GM19438 (cell line): ENCODE data around the gene NUSAP1.
"Not testable (repeated sequence)": the region's sequence is repeated elsewhere in the genome, so short reads cannot be mapped to it uniquely, and the experiment has no call there.

Source experiments
- ATAC-seq: cut with Tn5 transposase; IDR thresholded peaks from one replicate; pipeline ENCODE4 v1.9.1; 2021; ENCODE audit warnings: low read depth; ENCODE audit not compliant: unreplicated experiment

NUSAP1 gene

GRCh38 chr15:41331281-41331680 is 1.4 kb upstream of the NUSAP1 start:
- ATAC-seq, result no peak

DNA sequence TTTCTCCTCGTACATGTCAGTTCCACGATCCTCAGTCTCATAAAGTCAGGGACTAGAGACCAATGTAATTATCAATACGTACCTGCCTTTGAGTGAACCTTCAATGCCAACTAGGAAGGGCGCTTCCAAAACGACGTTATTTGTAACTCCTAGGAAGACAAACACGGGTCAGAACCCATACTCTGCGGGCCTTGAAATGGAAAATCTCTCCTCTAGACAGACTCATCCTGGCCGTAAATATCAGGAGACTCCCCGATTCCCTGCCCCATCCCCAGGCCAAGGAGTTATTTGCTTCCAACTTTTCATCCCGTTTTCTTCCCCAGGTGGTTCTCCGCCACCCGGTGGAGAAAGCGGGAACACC is 868 bp upstream of the NUSAP1 start:
- ATAC-seq, result no peak

GRCh38 chr15:41333026-41333562 is 413 bp downstream of the NUSAP1 start:
- peak; percentile 18 for ATAC-seq

- ATAC-seq, result no peak
Observed at GRCh38 chr15:41334293-41335120, 1.8 kb downstream of the NUSAP1 start.

DNA sequence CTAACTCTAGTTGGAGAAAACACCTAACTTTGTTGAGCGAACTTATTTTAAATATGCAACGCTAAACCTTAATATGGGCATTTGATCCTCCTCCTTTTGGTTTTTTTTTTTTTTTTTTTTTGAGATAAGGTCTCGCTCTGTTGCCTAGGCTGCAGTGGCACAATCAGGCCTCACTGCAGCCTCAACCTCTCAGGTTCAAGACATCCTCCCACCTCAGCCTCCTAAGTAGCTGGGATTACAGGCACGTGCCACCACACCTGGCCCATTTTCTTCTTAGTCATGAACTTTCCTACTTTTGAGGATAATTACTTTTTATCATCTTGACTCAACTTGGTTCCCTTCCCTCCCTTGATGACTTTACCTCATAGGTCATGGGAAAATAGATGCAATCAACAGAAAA is 3.9 kb downstream of the NUSAP1 start:
- ATAC-seq, result no peak

DNA sequence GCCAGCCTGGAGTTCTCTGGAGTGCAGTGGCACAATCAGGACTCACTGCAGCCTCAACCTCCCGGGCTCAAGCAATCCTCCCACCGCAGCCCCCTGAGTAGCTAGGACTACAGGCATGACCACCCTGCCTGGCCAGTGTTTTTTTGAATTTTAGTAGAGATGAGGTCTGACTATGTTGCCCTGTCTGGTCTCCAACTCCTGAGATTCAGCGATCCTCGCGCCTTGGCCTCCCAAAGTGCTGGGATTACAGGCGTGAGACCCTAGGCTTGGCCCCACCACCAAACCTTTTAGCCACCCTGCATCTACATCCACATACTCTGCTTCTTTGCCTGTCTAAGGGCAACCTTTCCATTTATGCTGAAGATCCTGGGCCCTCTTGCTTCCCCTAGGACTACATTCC is 4.4 kb downstream of the NUSAP1 start:
- no peak for ATAC-seq

GRCh38 chr15:41337631-41338522 is 5.2 kb downstream of the NUSAP1 start:
- ATAC-seq, result no peak

- ATAC-seq, result no peak
Observed at GRCh38 chr15:41340189-41340695, 7.6 kb downstream of the NUSAP1 start.

- no peak for ATAC-seq
Observed at GRCh38 chr15:41341519-41341918, 8.8 kb downstream of the NUSAP1 start.

- no peak for ATAC-seq
Observed at GRCh38 chr15:41347236-41347635, 14.6 kb downstream of the NUSAP1 start.

GRCh38 chr15:41350057-41350717 is 17.5 kb downstream of the NUSAP1 start:
- ATAC-seq, result no peak

GRCh38 chr15:41354371-41354770 is 21.7 kb downstream of the NUSAP1 start:
- no peak for ATAC-seq

GRCh38 chr15:41367418-41367817 is 34.7 kb downstream of the NUSAP1 start:
- no peak for ATAC-seq

DNA sequence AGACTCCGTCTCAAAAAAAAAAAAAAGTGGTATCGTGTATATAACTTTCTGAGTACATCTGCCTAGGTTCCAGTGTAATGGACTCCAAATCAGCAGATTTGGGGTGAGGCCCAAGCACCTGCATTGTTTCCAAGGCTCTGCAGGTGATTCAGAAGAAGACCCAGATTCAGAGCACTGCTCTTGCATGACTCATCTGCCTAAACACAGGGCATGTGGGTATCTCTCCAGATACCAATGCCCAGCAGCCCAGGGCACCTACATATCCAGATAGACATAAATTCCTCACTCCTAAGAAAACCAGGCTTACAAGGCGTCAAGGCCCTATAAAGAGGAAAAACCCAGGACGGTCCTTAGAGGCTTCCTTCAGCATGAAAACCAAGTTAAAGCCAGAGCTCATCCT is 45.3 kb downstream of the NUSAP1 start:
- no peak for ATAC-seq

DNA sequence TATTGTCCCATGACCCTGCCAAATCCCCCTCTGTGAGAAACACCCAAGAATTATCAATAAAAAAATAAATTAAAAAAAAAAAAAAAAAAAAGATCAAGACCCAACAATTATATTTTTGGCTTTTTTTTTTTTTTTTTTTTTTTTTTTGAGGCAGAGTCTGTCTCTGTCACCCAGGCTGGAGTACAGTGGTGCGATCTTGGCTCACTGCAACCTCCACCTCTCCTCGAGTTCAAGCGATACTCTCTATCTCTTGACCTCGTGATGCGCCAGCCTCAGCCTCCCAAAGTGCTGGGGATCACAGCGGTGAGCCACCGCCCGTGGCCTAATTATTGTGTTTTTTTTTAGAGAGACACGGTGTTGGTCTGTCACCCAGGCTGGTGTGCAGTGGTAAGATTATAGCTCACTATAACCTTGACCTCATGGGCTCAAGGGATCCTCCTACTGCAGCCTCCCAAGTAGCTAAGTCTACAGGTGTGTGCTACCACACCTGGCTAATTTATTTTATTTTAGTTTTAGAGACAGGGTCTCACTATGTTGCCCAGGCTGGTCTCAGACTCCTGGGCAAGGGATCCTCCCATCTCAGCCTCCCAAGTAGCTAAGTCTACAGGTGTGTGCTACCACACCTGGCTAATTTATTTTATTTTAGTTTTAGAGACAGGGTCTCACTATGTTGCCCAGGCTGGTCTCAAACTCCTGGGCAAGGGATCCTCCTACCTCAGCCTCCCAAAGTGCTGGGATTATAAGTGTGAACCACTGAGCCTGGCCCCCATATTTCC is 51.5 kb downstream of the NUSAP1 start:
- not testable (repeated sequence) for ATAC-seq

DNA sequence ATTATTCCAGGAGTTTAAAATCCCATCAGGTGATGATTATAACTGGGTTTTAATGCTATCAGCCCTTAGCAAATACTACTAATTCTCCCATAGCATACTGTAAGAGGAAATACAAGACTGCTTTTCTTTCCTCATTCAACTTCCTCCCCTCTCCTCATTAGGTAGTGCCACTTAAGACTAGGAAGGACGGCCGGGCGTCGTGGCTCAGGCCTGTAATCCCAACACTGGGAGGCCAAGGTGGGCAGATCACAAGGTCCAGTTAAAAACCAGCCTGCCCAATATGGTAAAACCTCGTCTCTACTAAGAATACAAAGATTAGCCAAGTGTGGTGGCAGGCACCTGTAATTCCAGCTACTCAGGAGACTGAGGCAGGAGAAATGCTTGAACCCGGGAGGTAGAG is 55.0 kb downstream of the NUSAP1 start:
- no peak for ATAC-seq

GRCh38 chr15:41392659-41393058 is 60.0 kb downstream of the NUSAP1 start:
- ATAC-seq, result no peak

DNA sequence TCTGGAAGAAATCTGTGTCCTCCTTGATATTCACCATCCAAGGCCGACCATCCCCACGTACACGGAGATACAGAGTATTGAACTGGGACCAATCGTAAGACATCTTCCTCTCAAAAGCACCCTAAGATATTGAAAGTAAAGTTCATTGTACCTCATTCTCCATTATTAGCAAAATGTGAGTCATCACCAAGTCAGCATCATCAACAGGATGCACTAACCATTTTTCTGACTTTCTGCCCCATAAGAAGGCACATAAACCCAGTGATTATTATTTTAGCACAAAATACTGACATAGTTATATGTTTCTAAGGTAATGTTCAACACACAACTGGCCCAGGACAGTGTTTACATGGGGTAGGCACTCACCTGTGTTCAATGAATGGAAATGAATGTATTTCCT is 62.2 kb downstream of the NUSAP1 start:
- ATAC-seq, result no peak

DNA sequence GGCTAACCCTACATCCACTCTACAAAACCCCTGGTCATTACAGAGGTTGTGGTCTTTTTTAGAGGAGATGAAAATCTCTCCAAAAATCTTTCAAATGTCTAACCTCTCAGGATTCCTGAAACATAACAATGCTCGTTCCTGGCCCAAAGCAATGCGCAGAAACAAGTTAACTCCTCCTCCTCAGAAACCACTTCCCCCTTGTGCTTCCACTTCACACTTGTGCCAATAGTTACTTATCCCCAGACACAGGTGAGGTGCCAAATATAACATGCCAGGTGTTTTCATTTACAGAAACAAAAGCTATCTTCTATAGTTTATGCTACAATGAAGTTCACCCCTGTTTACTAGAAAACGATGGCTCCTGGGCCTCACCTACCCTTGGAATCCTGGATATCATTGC is 63.4 kb downstream of the NUSAP1 start:
- no peak for ATAC-seq

GRCh38 chr15:41401904-41402267 is 69.2 kb downstream of the NUSAP1 start:
- no peak for ATAC-seq
